ENCODE data around the gene BRCA1.

DNA sequence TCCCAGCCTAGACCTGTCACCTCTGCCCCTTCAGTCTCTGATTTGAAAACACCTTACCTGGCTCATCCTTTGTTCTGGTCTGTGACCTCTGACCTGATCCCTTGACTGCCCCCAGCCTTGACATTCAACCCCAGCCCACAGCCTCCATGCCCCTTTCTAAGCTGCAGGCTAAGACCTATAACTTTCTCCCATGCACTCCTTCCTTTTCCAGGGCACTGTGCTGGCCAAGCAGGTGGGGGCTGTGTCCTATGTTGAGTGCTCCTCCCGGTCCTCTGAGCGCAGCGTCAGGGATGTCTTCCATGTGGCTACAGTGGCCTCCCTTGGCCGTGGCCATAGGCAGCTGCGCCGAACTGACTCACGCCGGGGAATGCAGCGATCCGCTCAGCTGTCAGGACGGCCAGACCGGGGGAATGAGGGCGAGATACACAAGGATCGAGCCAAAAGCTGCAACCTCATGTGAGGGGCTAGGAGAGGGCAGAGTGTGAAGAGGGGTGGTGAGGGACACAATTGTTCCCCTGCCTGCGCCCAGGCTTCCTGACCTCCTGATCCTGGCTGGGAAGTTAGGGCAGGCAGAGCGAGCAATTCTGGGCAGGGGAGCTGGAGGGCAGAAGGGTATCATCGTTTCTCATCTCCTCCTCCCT lies 96.8 kb downstream of the BRCA1 start:
- TF ChIP-seq, protein P1, sequence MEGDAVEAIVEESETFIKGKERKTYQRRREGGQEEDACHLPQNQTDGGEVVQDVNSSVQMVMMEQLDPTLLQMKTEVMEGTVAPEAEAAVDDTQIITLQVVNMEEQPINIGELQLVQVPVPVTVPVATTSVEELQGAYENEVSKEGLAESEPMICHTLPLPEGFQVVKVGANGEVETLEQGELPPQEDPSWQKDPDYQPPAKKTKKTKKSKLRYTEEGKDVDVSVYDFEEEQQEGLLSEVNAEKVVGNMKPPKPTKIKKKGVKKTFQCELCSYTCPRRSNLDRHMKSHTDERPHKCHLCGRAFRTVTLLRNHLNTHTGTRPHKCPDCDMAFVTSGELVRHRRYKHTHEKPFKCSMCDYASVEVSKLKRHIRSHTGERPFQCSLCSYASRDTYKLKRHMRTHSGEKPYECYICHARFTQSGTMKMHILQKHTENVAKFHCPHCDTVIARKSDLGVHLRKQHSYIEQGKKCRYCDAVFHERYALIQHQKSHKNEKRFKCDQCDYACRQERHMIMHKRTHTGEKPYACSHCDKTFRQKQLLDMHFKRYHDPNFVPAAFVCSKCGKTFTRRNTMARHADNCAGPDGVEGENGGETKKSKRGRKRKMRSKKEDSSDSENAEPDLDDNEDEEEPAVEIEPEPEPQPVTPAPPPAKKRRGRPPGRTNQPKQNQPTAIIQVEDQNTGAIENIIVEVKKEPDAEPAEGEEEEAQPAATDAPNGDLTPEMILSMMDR (IDR thresholded peaks at IDR 0.05; ENCODE audit: insufficient read depth, low read length) = no peak
- TF ChIP-seq, protein P2, sequence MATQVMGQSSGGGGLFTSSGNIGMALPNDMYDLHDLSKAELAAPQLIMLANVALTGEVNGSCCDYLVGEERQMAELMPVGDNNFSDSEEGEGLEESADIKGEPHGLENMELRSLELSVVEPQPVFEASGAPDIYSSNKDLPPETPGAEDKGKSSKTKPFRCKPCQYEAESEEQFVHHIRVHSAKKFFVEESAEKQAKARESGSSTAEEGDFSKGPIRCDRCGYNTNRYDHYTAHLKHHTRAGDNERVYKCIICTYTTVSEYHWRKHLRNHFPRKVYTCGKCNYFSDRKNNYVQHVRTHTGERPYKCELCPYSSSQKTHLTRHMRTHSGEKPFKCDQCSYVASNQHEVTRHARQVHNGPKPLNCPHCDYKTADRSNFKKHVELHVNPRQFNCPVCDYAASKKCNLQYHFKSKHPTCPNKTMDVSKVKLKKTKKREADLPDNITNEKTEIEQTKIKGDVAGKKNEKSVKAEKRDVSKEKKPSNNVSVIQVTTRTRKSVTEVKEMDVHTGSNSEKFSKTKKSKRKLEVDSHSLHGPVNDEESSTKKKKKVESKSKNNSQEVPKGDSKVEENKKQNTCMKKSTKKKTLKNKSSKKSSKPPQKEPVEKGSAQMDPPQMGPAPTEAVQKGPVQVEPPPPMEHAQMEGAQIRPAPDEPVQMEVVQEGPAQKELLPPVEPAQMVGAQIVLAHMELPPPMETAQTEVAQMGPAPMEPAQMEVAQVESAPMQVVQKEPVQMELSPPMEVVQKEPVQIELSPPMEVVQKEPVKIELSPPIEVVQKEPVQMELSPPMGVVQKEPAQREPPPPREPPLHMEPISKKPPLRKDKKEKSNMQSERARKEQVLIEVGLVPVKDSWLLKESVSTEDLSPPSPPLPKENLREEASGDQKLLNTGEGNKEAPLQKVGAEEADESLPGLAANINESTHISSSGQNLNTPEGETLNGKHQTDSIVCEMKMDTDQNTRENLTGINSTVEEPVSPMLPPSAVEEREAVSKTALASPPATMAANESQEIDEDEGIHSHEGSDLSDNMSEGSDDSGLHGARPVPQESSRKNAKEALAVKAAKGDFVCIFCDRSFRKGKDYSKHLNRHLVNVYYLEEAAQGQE (IDR thresholded peaks at IDR 0.05; ENCODE audit: insufficient replicate concordance, low read depth) = no peak
